Stimulated activated effector memory CD8-positive, alpha-beta T cell treated with anti-CD3 and anti-CD28 coated beads, Interleukin-12 subunit alpha, Interleukin-12 subunit beta, amount 100 ng/mL, for 72 hours (primary cell): ENCODE results near the gene PLA2G2C.

ENCODE experiments used
- ATAC-seq: fragments of 150-1000 bp; cut with Tn5 transposase; 2 replicates; pipeline ENCODE4 v1.10.0; 2021
- DNase-seq, 2 donors: peaks; one replicate each; pipeline ENCODE4 v3.0.0; 2021 to 2022; ENCODE audit warnings: low spot score in 2 of 2
- H3K27ac Mint-ChIP-seq: one replicate; pipeline ENCODE4 v1.8.0; 2022; ENCODE audit warnings: mild to moderate bottlenecking, mixed read lengths
- H3K36me3 Mint-ChIP-seq: one replicate; pipeline ENCODE4 v1.8.0; 2022; ENCODE audit warnings: mild to moderate bottlenecking, mixed read lengths
- H3K4me1 Mint-ChIP-seq: one replicate; pipeline ENCODE4 v1.8.0; 2022; ENCODE audit warnings: mixed read lengths
- H3K4me3 Mint-ChIP-seq: one replicate; pipeline ENCODE4 v1.8.0; 2022; ENCODE audit warnings: mild to moderate bottlenecking, mixed read lengths
- H3K9me3 Mint-ChIP-seq: one replicate; pipeline ENCODE4 v1.8.0; 2022; ENCODE audit warnings: mixed read lengths

Gene PLA2G2C

DNA sequence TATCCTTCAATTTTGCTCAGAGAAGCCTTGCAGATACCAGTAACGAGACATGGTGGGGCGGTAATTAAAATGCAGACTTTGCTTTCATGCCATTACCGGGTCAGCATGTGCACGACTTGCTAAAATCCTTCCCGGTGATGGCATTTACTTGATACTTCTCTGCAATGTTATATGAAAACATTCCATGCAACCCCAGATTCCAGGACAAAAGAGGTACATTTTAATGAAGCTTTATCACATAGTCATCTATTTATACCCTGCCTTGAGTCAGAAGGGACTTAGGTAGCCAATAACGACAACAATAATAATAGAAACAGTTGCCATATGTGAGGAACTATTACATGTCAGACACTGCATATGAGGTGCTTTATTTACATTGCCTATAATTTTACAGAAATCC is 29.4 kb upstream of the PLA2G2C start:
- H3K27ac Mint-ChIP-seq = no peak overlapping the region
- no peak for ATAC-seq
- peaks cover 13% of the 10 kb centered on the region for H3K4me1 Mint-ChIP-seq
- no peaks in the 10 kb centered on the region for H3K36me3 Mint-ChIP-seq
- DNase-seq = no peak
- H3K9me3 Mint-ChIP-seq = no peaks in the 10 kb centered on the region
- H3K4me3 Mint-ChIP-seq = no peak overlapping the region

DNA sequence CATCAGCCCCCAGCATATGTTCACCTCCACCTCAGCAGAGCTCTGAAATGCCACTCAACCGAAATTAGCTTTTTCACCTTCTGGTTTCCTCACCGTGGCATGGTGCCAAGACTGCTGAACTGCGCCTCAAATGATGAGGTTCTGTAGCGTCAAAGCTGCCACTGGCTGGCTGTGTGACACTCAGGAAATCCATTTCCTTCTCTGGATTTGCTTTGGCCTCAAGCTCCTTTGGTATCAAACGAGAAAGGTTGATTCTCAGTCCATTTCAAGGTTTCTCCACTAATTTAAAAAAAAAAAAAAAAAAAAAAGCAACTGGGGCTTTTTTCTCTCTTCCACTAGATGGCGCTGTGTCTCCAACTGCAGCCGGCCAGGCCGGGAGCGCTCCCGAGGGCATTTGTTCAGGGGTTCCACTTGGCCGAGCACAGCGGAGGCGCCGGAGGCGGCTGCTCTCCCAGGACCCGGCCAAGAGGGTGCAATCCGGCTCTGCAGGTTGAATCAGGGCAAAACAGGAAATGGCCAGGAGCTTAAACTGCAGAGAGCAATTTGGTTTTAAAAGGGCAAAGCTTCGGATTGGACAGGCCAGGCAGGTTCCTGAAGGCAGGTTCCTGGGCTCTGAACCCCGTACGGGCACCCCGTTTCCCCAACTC is 26.5 kb upstream of the PLA2G2C start:
- H3K27ac Mint-ChIP-seq = no peak overlapping the region
- peaks cover 15% of the 10 kb centered on the region for H3K4me1 Mint-ChIP-seq
- H3K4me3 Mint-ChIP-seq = peak overlapping the region; percentile 47
- no peaks in the 10 kb centered on the region for H3K36me3 Mint-ChIP-seq
- H3K9me3 Mint-ChIP-seq = no peaks in the 10 kb centered on the region
- ATAC-seq = peak; percentile 70
- DNase-seq = peak; percentile 28 to 66

- H3K4me3 Mint-ChIP-seq = no peak overlapping the region
- no peaks in the 10 kb centered on the region for H3K36me3 Mint-ChIP-seq
- peaks cover 15% of the 10 kb centered on the region for H3K4me1 Mint-ChIP-seq
- ATAC-seq (no peak), DNase-seq (no peak)
- no peaks in the 10 kb centered on the region for H3K9me3 Mint-ChIP-seq
- no peak overlapping the region for H3K27ac Mint-ChIP-seq
Observed at GRCh38 chr1:20212085-20212684, 25.9 kb upstream of the PLA2G2C start.

DNA sequence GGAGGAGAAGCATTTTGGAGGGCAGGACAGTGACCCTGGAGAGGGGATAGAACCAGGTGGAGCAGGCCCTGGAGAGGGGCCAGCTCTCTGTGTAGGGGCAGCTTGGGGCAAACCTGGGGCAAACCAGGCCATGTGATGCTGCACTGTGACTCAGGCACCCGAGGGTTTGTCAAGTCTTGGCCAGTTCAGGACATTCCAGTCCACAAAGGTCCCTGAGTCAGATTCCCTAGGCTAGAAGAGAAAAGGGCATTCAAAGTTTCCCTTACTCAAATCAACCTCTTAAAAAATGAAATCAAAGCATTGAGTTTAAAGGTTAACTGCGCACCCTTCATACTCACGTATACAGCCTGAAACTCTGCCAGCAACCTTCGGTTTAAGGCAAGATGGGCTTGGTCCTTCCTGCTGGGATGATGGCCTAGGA is 25.2 kb upstream of the PLA2G2C start:
- H3K4me1 Mint-ChIP-seq = peaks cover 15% of the 10 kb centered on the region
- H3K27ac Mint-ChIP-seq = no peak overlapping the region
- ATAC-seq (peak; percentile 43), DNase-seq (no peak)
- no peaks in the 10 kb centered on the region for H3K36me3 Mint-ChIP-seq
- H3K9me3 Mint-ChIP-seq = no peaks in the 10 kb centered on the region
- H3K4me3 Mint-ChIP-seq = no peak overlapping the region

- no peaks in the 10 kb centered on the region for H3K9me3 Mint-ChIP-seq
- H3K4me3 Mint-ChIP-seq = no peak overlapping the region
- peak; percentile 68 for ATAC-seq
- no peak overlapping the region for H3K27ac Mint-ChIP-seq
- no peak for DNase-seq
- peaks cover 15% of the 10 kb centered on the region for H3K4me1 Mint-ChIP-seq
- H3K36me3 Mint-ChIP-seq = no peaks in the 10 kb centered on the region
Observed at GRCh38 chr1:20210736-20211460, 24.6 kb upstream of the PLA2G2C start.

GRCh38 chr1:20209471-20209870 is 23.2 kb upstream of the PLA2G2C start:
- H3K36me3 Mint-ChIP-seq = no peaks in the 10 kb centered on the region
- H3K9me3 Mint-ChIP-seq = no peaks in the 10 kb centered on the region
- peaks cover 15% of the 10 kb centered on the region for H3K4me1 Mint-ChIP-seq
- DNase-seq (no peak), ATAC-seq (no peak)
- H3K27ac Mint-ChIP-seq = no peak overlapping the region
- H3K4me3 Mint-ChIP-seq = no peak overlapping the region

GRCh38 chr1:20207546-20207945 is 21.2 kb upstream of the PLA2G2C start:
- ATAC-seq = no peak
- H3K36me3 Mint-ChIP-seq = no peaks in the 10 kb centered on the region

GRCh38 chr1:20202166-20202565 is 15.8 kb upstream of the PLA2G2C start:
- Mint-ChIP-seq H3K36me3 (no peaks in the 10 kb centered on the region), H3K4me3 (no peak overlapping the region), H3K4me1 (no peaks in the 10 kb centered on the region), H3K27ac (no peak overlapping the region), H3K9me3 (no peaks in the 10 kb centered on the region)
- DNase-seq (no peak), ATAC-seq (no peak)

More at GRCh38 chr1:20207546-20207945, 21.2 kb upstream of the PLA2G2C start:
- no peak overlapping the region for H3K4me3 Mint-ChIP-seq
- H3K27ac Mint-ChIP-seq = no peak overlapping the region
- peaks cover 9% of the 10 kb centered on the region for H3K4me1 Mint-ChIP-seq
- no peak for DNase-seq
- no peaks in the 10 kb centered on the region for H3K9me3 Mint-ChIP-seq

DNA sequence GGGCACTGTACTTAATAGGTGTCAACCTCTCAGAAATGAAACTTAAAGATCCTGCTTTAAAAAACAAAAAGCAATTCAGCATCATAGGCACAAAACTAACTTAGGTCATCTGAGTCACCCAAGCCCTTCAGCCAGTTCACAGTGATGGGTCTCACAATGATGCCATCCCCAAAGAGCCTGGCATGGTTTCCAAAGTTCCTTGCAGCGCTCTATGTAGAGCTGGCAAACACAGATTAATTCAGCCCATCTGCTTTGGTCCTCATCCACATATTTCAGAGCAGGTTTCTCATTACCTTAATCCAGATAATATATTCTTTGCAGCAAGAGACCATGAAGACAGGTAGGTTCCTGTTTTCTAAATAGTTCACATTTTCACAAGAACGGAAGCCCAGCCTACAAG is 14.6 kb upstream of the PLA2G2C start:
- no peaks in the 10 kb centered on the region for H3K36me3 Mint-ChIP-seq
- no peak for DNase-seq
- no peak for ATAC-seq
- H3K9me3 Mint-ChIP-seq = no peaks in the 10 kb centered on the region
- no peak overlapping the region for H3K4me3 Mint-ChIP-seq
- no peaks in the 10 kb centered on the region for H3K4me1 Mint-ChIP-seq
- no peak overlapping the region for H3K27ac Mint-ChIP-seq

DNA sequence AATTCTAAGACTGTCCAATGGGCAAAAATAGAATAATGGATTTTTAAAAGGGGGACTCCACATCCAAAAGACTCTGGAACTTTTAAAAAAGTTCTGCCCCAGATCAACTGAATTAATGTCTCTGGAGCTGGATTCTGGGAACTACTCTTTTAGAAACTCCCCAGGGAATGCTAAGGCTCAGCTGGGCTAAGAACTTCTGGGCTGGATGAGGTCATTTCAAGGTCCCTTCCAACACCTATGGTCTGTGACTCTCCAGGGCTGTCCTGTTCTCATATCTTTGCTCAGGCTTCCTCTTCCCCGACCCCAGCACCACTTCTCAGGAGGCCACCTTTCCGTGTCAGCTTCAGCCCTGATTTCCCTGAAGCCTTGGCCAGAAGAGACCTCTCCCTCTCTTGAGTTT is 13.5 kb upstream of the PLA2G2C start:
- no peaks in the 10 kb centered on the region for H3K36me3 Mint-ChIP-seq
- H3K4me1 Mint-ChIP-seq = peaks cover 6% of the 10 kb centered on the region
- H3K27ac Mint-ChIP-seq = no peak overlapping the region
- H3K4me3 Mint-ChIP-seq = no peak overlapping the region
- ATAC-seq (no peak), DNase-seq (no peak)
- no peaks in the 10 kb centered on the region for H3K9me3 Mint-ChIP-seq

DNA sequence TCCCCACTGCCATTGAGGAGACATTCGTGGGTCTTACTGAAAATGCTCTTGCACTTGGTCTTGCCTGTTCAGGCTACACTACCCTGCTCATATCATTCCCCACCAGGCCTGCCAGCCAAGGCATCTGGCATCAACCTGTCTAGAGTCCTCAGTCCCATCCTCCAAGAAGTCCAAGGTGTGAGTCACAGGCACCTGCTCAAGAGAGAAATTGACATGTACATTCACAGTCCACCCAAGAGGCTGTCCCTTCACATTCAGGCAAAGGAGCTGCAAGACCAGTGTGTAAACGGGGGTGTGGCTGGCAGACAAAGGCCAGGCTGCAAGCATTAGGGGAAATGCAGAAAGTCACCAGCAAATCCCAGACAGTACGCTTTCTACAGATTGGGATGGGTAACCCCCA is 13.1 kb upstream of the PLA2G2C start:
- ATAC-seq (no peak), DNase-seq (no peak)
- no peaks in the 10 kb centered on the region for H3K36me3 Mint-ChIP-seq
- H3K27ac Mint-ChIP-seq = no peak overlapping the region
- H3K4me3 Mint-ChIP-seq = no peak overlapping the region
- H3K9me3 Mint-ChIP-seq = no peaks in the 10 kb centered on the region
- H3K4me1 Mint-ChIP-seq = peaks cover 6% of the 10 kb centered on the region

- Mint-ChIP-seq H3K27ac (no peak overlapping the region), H3K36me3 (no peaks in the 10 kb centered on the region), H3K4me1 (peaks cover 6% of the 10 kb centered on the region), H3K4me3 (no peak overlapping the region), H3K9me3 (no peaks in the 10 kb centered on the region)
- DNase-seq (no peak), ATAC-seq (no peak)
Observed at GRCh38 chr1:20198918-20199317, 12.6 kb upstream of the PLA2G2C start.

GRCh38 chr1:20198296-20198695 is 12.0 kb upstream of the PLA2G2C start:
- ATAC-seq (no peak), DNase-seq (no peak)
- Mint-ChIP-seq H3K4me1 (peaks cover 6% of the 10 kb centered on the region), H3K27ac (no peak overlapping the region), H3K9me3 (no peaks in the 10 kb centered on the region), H3K36me3 (no peaks in the 10 kb centered on the region), H3K4me3 (no peak overlapping the region)

DNA sequence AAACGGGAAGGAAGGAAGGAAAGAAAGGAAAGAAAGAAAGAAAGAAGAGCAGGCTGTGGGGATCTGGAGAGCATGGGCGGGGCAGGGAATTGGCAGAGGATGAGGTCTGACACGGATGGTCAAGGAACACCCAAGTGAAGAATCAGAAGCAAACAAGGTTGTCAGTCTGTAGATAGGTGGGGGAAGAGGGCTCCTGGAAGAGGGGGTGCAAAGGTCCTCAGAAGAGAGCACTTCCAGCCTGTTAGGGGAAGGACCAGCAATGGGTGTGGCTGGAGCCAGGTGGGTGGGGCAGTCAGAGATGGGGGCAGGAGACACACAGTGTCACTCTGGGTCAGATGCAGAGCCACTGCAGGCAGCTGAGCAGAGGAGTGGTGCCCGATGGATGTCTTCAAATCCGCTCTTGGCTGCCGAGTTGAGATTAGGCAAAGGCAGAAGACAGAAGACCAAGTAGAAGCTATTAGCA is 11.0 kb upstream of the PLA2G2C start:
- H3K36me3 Mint-ChIP-seq = no peaks in the 10 kb centered on the region
- no peak overlapping the region for H3K4me3 Mint-ChIP-seq
- ATAC-seq (no peak), DNase-seq (no peak)
- H3K27ac Mint-ChIP-seq = no peak overlapping the region
- peaks cover 6% of the 10 kb centered on the region for H3K4me1 Mint-ChIP-seq
- H3K9me3 Mint-ChIP-seq = no peaks in the 10 kb centered on the region

DNA sequence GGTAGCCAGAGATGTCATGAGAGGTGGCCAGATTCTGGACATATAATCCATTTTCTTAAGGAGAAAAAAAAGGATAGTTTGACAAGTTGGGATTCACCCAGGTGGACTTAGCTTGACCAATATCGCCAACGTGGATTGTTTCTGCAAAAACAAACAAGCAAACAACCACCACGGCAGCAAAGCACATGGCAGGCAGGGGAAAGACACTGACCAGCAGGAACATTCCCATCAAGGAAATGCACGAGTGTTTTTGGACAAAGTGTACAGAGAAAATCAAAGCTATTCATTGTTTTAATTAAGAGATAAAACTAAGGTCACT is 9.1 kb upstream of the PLA2G2C start:
- DNase-seq (no peak), ATAC-seq (no peak)
- Mint-ChIP-seq H3K4me1 (peaks cover 6% of the 10 kb centered on the region), H3K27ac (no peak overlapping the region), H3K9me3 (no peaks in the 10 kb centered on the region), H3K4me3 (no peak overlapping the region), H3K36me3 (no peaks in the 10 kb centered on the region)
